Stimulated activated CD4-positive, alpha-beta T cell treated with anti-CD3 and anti-CD28 coated beads, Interleukin-12 subunit alpha, Interleukin-12 subunit beta, amount 100 ng/mL, for 24 hours (primary cell): Measurements from ENCODE around the gene LRIG1.
"Not testable (repeated sequence)": the region's sequence is repeated elsewhere in the genome, so short reads cannot be mapped to it uniquely, and the experiment has no call there.

Experiments used
- DNase-seq, 2 experiments: peaks; one replicate each; pipeline ENCODE4 v3.0.0-alpha.2; 2020; ENCODE audit warnings: low read depth in 2 of 2

The LRIG1 gene

GRCh38 chr3:66421893-66422292, 78.9 kb downstream of the LRIG1 start:
- not testable (repeated sequence) for DNase-seq

GRCh38 chr3:66421144-66421543, 79.7 kb downstream of the LRIG1 start:
- DNase-seq: not testable (repeated sequence)

- DNase-seq: no peak
These were observed 81.8 kb downstream of the LRIG1 start for GRCh38 chr3:66419036-66419435.

GRCh38 chr3:66418475-66418931, 82.3 kb downstream of the LRIG1 start:
- DNase-seq: no peak

- DNase-seq: no peak
These were observed 84.1 kb downstream of the LRIG1 start for GRCh38 chr3:66416556-66417304.

- no peak for DNase-seq
These were observed 84.9 kb downstream of the LRIG1 start for GRCh38 chr3:66415867-66416428.

- no peak for DNase-seq
These were observed 86.0 kb downstream of the LRIG1 start for GRCh38 chr3:66414846-66415245.

- no peak for DNase-seq
These were observed 87.6 kb downstream of the LRIG1 start for GRCh38 chr3:66413151-66413751.

GRCh38 chr3:66411961-66412887, 88.6 kb downstream of the LRIG1 start:
- no peak for DNase-seq

GRCh38 chr3:66411474-66411873, 89.3 kb downstream of the LRIG1 start:
- DNase-seq: no peak

- DNase-seq: no peak
These were observed 89.8 kb downstream of the LRIG1 start for GRCh38 chr3:66410976-66411375.

GRCh38 chr3:66409771-66410754, 90.8 kb downstream of the LRIG1 start:
- no peak for DNase-seq

GRCh38 chr3:66407611-66408218, 93.1 kb downstream of the LRIG1 start:
- DNase-seq: peak; percentile 54 to 70

- DNase-seq: no peak
These were observed 93.8 kb downstream of the LRIG1 start for GRCh38 chr3:66406831-66407610.

GRCh38 chr3:66406163-66406562, 94.7 kb downstream of the LRIG1 start:
- no peak for DNase-seq

- no peak for DNase-seq
These were observed 95.1 kb downstream of the LRIG1 start for GRCh38 chr3:66405701-66406091.

- DNase-seq: no peak
These were observed 95.7 kb downstream of the LRIG1 start for GRCh38 chr3:66404903-66405700.

GRCh38 chr3:66404197-66404596, 96.6 kb downstream of the LRIG1 start:
- DNase-seq: no peak
